ENCODE measurements around the gene SIT1. TPM values are rescaled to one million over a fixed set of nuclear protein-coding genes. Genes with fewer than 3 reads are reported as not detected.

The SIT1 gene
- total RNA-seq (not detected in 2 replicates), polyA plus RNA-seq (not detected in 2 replicates), polyA minus RNA-seq (not detected in 2 replicates), Bru-seq, nascent RNA (not detected), BruChase-seq, experiment 1, labeled RNA remaining after a 6-hour chase (not detected), BruChase-seq, experiment 2, labeled RNA remaining after a 2-hour chase (not detected)
- not detected in 2 replicates for polyA plus RNA-seq (2011; cell fraction: cytosol; rRNA removed)
- not detected in 2 replicates for polyA plus RNA-seq (2011; cell fraction: nucleus; rRNA removed)
- not detected in 2 replicates for polyA plus RNA-seq (2012)
- polyA minus RNA-seq (2011; cell fraction: cytosol; rRNA and poly(A)+ RNA removed) = not detected
- not detected in 2 replicates for polyA minus RNA-seq (2011; cell fraction: nucleus; rRNA and poly(A)+ RNA removed)
- long read RNA-seq = 0 reads

- Histone ChIP-seq H3K36me3 (ENCODE audit: control insufficient read depth in 2 of 2, extremely low read depth in 1 of 2, insufficient read depth in 2 of 2, low read length in 2 of 2) (no peaks in the 10 kb centered on the region), H3K9me3 (replicated peaks; ENCODE audit: control insufficient read depth, insufficient read depth, low read length) (no peaks in the 10 kb centered on the region), H3K4me2 (ENCODE audit: insufficient read depth, low read length) (no peak within 1 kb of the TSS), H3K9ac (replicated peaks; ENCODE audit: extremely low read depth, insufficient read depth, low read length) (no peak within 1 kb of the TSS), H3K9me1 (replicated peaks; ENCODE audit: control insufficient read depth, extremely low read depth, insufficient read depth, low read length) (no peaks in the 10 kb centered on the region), H3K79me2 (ENCODE audit: control insufficient read depth, insufficient read depth, low read length) (no peaks in the 10 kb centered on the region), H4K20me1 (replicated peaks; ENCODE audit: control insufficient read depth, extremely low read depth, insufficient read depth, low read length) (no peaks in the 10 kb centered on the region), H3K4me3 (replicated peaks in 1 of 3; ENCODE audit: insufficient read depth in 1 of 3, low read depth in 1 of 3, low read length in 3 of 3) (no peak within 1 kb of the TSS), H3K27me3 (ENCODE audit: control insufficient read depth in 2 of 2, insufficient read depth in 2 of 2, low read length in 2 of 2) (peaks cover 0 to 2% of the 10 kb centered on the region in 2 experiments), H3K4me1 (ENCODE audit: control insufficient read depth, extremely low read depth, insufficient read depth, low read length) (peaks cover 6% of the 10 kb centered on the region), H2AFZ (ENCODE audit: low read depth, low read length) (no peak within 1 kb of the TSS), H3K27ac (ENCODE audit: insufficient read depth, low read depth, low read length) (no peak within 1 kb of the TSS)
- FAIRE-seq (no peak), DNase-seq (ENCODE audit: low read depth, low spot score) (no peak)
- TF ChIP-seq JUN (IDR thresholded peaks at IDR 0.05; ENCODE audit: borderline replicate concordance, insufficient read depth, insufficient read length, low read depth) (no peak), POLR2A (IDR thresholded peaks at IDR 0.05; ENCODE audit: low read depth, low read length) (no peak), CTCF (IDR thresholded peaks at IDR 0.05; ENCODE audit: extremely low read depth in 1 of 2, insufficient read depth in 1 of 2, low read depth in 1 of 2, low read length in 2 of 2) (no peak), POLR2AphosphoS5 (IDR thresholded peaks at IDR 0.05; ENCODE audit: insufficient read depth, low read depth, low read length) (no peak)
- intact Hi-C loops (cut with micrococcal nuclease) = no loop called here
- BruUV-seq (replicated peaks) = no TSS peak
- CTCF ChIA-PET = interaction anchor here (1.9 kb wide), 1 partner anchor 47 kb away, joined by 8 read pairs; no protein-coding TSS in a partner anchor
- dilution Hi-C loops (cut with MboI; ENCODE audit: extremely low pct_ligation_motif_present, low sequenced_read_pairs) = no loop called here
- POLR2A ChIA-PET = no interaction called here
Observed at GRCh38 chr9:35650341-35651158, at the start of gene SIT1. SIT1 (minus strand) TSS chr9:35650931; CDS start chr9:35650853, 78 bp downstream.

Measured in endothelial cell of umbilical vein (primary cell).